ENCODE data around the gene POPDC3. TPM values are rescaled to one million over a fixed set of nuclear protein-coding genes. Genes with fewer than 3 reads are reported as not detected.

Gene POPDC3
- polyA plus RNA-seq, 1 donor from 2014 or later: not detected

DNA sequence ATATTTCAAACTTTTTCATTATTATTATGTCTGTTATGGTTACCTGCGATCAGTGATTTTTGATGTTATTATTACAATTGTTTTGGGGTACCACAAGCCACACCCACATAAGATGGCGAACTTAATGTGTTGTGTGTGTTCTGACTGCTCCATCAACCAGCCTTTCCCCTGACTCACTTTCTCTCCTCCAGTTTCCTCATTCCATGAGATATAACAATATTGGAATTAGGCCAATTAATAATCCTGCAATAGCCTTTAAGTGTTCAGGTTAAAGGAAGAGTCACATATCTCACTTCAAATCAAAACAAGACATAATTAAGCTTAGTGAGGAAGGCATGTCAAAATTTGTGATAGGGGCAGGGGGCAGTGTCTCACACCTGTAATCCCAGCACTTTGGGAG lies 16.3 kb upstream of the POPDC3 start:
- no peaks in the 10 kb centered on the region for H3K79me2 ChIP-seq (replicated peaks; ENCODE audit: insufficient read depth, low read length)
- H3K9me3 ChIP-seq (ENCODE audit: low read length): no peaks in the 10 kb centered on the region
- H3K4me3 ChIP-seq (ENCODE audit: low read length): no peak overlapping the region
- H3K4me2 ChIP-seq (ENCODE audit: low read length): no peak overlapping the region
- no peak overlapping the region for H3K27ac ChIP-seq (ENCODE audit: low read length)
- H3K9me2 ChIP-seq (ENCODE audit: insufficient read depth, low read length): no peaks in the 10 kb centered on the region
- TF ChIP-seq SMC3 (conservative IDR thresholded peaks at IDR 0.05; ENCODE audit: poor library complexity) (no peak), POLR2AphosphoS5 (IDR thresholded peaks at IDR 0.05) (no peak), EP300 (conservative IDR thresholded peaks at IDR 0.05; ENCODE audit: poor library complexity, severe bottlenecking) (no peak), TAF1 (IDR thresholded peaks at IDR 0.05; ENCODE audit: low read depth) (no peak), EZH2 (IDR thresholded peaks at IDR 0.05; ENCODE audit: borderline replicate concordance, insufficient read depth, low read length, poor library complexity, severe bottlenecking) (no peak), MXI1 (conservative IDR thresholded peaks at IDR 0.05; ENCODE audit: poor library complexity, severe bottlenecking) (no peak), RAD21 (conservative IDR thresholded peaks at IDR 0.05) (no peak)
- TF ChIP-seq, protein P1, sequence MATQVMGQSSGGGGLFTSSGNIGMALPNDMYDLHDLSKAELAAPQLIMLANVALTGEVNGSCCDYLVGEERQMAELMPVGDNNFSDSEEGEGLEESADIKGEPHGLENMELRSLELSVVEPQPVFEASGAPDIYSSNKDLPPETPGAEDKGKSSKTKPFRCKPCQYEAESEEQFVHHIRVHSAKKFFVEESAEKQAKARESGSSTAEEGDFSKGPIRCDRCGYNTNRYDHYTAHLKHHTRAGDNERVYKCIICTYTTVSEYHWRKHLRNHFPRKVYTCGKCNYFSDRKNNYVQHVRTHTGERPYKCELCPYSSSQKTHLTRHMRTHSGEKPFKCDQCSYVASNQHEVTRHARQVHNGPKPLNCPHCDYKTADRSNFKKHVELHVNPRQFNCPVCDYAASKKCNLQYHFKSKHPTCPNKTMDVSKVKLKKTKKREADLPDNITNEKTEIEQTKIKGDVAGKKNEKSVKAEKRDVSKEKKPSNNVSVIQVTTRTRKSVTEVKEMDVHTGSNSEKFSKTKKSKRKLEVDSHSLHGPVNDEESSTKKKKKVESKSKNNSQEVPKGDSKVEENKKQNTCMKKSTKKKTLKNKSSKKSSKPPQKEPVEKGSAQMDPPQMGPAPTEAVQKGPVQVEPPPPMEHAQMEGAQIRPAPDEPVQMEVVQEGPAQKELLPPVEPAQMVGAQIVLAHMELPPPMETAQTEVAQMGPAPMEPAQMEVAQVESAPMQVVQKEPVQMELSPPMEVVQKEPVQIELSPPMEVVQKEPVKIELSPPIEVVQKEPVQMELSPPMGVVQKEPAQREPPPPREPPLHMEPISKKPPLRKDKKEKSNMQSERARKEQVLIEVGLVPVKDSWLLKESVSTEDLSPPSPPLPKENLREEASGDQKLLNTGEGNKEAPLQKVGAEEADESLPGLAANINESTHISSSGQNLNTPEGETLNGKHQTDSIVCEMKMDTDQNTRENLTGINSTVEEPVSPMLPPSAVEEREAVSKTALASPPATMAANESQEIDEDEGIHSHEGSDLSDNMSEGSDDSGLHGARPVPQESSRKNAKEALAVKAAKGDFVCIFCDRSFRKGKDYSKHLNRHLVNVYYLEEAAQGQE (IDR thresholded peaks at IDR 0.05; ENCODE audit: borderline replicate concordance): no peak
- TF ChIP-seq, protein P2, sequence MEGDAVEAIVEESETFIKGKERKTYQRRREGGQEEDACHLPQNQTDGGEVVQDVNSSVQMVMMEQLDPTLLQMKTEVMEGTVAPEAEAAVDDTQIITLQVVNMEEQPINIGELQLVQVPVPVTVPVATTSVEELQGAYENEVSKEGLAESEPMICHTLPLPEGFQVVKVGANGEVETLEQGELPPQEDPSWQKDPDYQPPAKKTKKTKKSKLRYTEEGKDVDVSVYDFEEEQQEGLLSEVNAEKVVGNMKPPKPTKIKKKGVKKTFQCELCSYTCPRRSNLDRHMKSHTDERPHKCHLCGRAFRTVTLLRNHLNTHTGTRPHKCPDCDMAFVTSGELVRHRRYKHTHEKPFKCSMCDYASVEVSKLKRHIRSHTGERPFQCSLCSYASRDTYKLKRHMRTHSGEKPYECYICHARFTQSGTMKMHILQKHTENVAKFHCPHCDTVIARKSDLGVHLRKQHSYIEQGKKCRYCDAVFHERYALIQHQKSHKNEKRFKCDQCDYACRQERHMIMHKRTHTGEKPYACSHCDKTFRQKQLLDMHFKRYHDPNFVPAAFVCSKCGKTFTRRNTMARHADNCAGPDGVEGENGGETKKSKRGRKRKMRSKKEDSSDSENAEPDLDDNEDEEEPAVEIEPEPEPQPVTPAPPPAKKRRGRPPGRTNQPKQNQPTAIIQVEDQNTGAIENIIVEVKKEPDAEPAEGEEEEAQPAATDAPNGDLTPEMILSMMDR (IDR thresholded peaks at IDR 0.05; ENCODE audit: poor library complexity, severe bottlenecking): no peak
- H2AFZ ChIP-seq (ENCODE audit: low read depth, low read length): no peak overlapping the region
- no peaks in the 10 kb centered on the region for H4K20me1 ChIP-seq (ENCODE audit: insufficient read depth)
- H3K36me3 ChIP-seq (ENCODE audit: insufficient read depth, low read length): no peaks in the 10 kb centered on the region
- H3K27me3 ChIP-seq (ENCODE audit: insufficient read depth, low read depth, low read length): no peaks in the 10 kb centered on the region
- no peak overlapping the region for H3K9ac ChIP-seq (ENCODE audit: low read length)
- no peaks in the 10 kb centered on the region for H3F3A ChIP-seq (ENCODE audit: insufficient read depth, low read length, poor library complexity, severe bottlenecking)

DNA sequence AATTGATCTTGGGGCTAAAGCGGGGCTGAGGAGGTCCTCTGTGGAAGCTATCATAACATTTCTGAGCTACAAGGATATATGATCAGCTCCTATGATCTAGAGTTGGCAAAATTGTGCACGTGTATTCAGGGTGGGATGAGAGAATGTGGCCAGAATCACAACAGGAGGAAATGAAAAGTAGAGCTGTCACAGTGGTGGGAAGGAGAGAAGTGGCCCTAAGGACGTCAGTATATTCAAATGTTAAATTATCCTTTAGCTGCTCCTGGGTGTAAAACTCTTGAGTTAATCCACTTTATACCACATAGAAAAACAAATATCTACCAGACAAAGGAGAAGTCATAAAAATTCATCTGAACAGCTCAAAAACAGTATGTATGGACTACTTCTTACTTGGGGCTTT lies 14.8 kb upstream of the POPDC3 start:
- Histone ChIP-seq H3K9ac (ENCODE audit: low read length) (no peak overlapping the region), H3K9me3 (ENCODE audit: low read length) (no peaks in the 10 kb centered on the region), H3K4me2 (ENCODE audit: low read length) (no peak overlapping the region), H3K27me3 (ENCODE audit: insufficient read depth, low read depth, low read length) (no peaks in the 10 kb centered on the region), H3F3A (ENCODE audit: insufficient read depth, low read length, poor library complexity, severe bottlenecking) (no peaks in the 10 kb centered on the region), H3K36me3 (ENCODE audit: insufficient read depth, low read length) (no peaks in the 10 kb centered on the region), H3K9me2 (ENCODE audit: insufficient read depth, low read length) (no peaks in the 10 kb centered on the region), H2AFZ (ENCODE audit: low read depth, low read length) (no peak overlapping the region), H3K4me3 (ENCODE audit: low read length) (no peak overlapping the region), H3K79me2 (replicated peaks; ENCODE audit: insufficient read depth, low read length) (no peaks in the 10 kb centered on the region), H3K27ac (ENCODE audit: low read length) (no peak overlapping the region), H4K20me1 (ENCODE audit: insufficient read depth) (no peaks in the 10 kb centered on the region)
- no peak for TF ChIP-seq POLR2AphosphoS5 (IDR thresholded peaks at IDR 0.05)
- no peak for TF ChIP-seq SMC3 (conservative IDR thresholded peaks at IDR 0.05; ENCODE audit: poor library complexity)
- no peak for TF ChIP-seq MXI1 (conservative IDR thresholded peaks at IDR 0.05; ENCODE audit: poor library complexity, severe bottlenecking)
- no peak for TF ChIP-seq EZH2 (IDR thresholded peaks at IDR 0.05; ENCODE audit: borderline replicate concordance, insufficient read depth, low read length, poor library complexity, severe bottlenecking)
- TF ChIP-seq TAF1 (IDR thresholded peaks at IDR 0.05; ENCODE audit: low read depth): no peak
- TF ChIP-seq, protein P1 (IDR thresholded peaks at IDR 0.05; ENCODE audit: borderline replicate concordance): no peak
- TF ChIP-seq, protein P2 (IDR thresholded peaks at IDR 0.05; ENCODE audit: poor library complexity, severe bottlenecking): no peak
- TF ChIP-seq EP300 (conservative IDR thresholded peaks at IDR 0.05; ENCODE audit: poor library complexity, severe bottlenecking): no peak
- TF ChIP-seq RAD21 (conservative IDR thresholded peaks at IDR 0.05): no peak
